ENCODE data around the gene ZBTB20.

DNA sequence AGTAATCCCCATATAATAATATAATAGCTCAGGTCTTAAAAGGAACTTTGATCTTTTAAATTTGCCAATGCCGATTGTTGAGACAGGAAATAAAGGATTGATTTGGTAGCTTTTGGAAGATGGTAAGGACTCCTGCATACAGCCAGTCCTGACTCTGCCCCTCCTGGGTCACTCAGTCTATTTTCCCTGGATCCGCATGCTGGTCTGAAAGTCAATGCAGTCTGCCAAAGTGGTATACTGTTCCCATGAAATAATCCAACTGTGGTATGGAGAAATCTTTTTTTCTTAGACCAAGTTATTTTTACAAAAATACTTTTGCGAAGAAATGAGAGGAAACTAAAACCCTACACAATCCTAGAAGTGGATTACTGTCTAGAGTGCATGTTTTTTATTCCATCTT is 662.2 kb downstream of the ZBTB20 start:
- TF ChIP-seq REST (IDR thresholded peaks at IDR 0.05; ENCODE audit: insufficient read depth in 1 of 2, low read depth in 2 of 2, low read length in 2 of 2) (no peak), TAF1 (IDR thresholded peaks at IDR 0.05; ENCODE audit: borderline replicate concordance, insufficient read depth, low read length) (no peak), POLR2AphosphoS5 (IDR thresholded peaks at IDR 0.05; ENCODE audit: low read depth, low read length) (no peak)
